ENCODE results near the gene MNAT1.

DNA sequence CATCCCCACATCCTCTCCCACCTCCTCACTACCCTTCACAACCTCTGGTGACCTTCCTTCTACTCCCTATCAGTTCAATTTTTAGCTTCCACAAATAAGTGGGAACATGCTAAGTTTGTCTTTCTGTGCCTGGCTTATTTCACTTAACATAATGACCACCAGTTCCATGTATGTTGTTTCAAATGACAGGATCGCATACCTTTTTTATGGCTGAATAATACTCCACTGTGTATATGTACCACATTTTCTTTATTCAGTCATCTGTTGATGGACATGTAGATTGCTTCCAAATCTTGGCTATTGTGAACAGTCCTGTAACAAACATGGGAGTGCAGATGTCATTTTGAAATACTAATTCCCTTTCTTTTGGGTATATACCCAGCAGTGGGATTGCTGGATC, 147.7 kb downstream of the MNAT1 start:
- TF ChIP-seq, protein P1, sequence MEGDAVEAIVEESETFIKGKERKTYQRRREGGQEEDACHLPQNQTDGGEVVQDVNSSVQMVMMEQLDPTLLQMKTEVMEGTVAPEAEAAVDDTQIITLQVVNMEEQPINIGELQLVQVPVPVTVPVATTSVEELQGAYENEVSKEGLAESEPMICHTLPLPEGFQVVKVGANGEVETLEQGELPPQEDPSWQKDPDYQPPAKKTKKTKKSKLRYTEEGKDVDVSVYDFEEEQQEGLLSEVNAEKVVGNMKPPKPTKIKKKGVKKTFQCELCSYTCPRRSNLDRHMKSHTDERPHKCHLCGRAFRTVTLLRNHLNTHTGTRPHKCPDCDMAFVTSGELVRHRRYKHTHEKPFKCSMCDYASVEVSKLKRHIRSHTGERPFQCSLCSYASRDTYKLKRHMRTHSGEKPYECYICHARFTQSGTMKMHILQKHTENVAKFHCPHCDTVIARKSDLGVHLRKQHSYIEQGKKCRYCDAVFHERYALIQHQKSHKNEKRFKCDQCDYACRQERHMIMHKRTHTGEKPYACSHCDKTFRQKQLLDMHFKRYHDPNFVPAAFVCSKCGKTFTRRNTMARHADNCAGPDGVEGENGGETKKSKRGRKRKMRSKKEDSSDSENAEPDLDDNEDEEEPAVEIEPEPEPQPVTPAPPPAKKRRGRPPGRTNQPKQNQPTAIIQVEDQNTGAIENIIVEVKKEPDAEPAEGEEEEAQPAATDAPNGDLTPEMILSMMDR (IDR thresholded peaks at IDR 0.05): no peak
- no peak for TF ChIP-seq POLR2A (IDR thresholded peaks at IDR 0.05)

All from testis (tissue), 2 donors.